Cerebellar cortex (tissue), 1 donor: ENCODE data around the gene RNF207.

ENCODE experiments used
- DNase-seq: peaks from one replicate; pipeline ENCODE4 v3.0.0-alpha.2; 2015; ENCODE audit warnings: low spot score

Gene RNF207

DNA sequence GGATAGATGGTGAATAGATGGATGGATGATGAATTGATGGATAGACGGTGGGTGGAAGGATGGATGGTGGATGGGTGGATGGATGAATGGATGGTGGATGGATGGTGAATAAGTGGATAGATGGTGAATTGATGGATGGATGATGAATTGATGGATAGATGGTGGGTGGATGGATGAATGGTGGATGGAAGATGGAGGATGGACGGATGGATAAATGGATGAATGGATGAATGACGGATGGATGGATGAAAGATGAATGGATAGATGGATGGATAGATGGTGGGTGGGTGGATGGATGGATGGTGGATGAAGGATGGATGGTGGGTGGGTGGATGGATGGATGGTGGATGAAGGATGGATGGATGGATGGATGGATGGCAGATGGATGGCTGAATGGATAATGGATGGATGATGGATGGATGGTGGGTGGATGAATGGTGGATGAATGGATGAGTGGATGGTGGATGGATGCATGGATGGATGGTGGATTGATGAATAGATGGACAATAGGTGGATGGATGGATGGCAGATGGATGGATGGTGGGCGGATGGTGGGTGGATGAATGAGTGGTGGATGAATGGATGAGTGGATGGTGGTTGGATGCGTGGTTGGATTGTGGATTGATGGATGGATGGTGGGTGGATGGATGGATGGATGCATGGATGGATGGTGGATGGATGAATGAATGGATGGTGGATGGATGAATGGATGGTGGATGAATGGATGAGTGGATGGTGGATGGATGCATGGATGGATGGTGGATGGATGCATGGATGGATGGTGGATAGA lies 31.1 kb upstream of the RNF207 start:
- DNase-seq = no peak

DNA sequence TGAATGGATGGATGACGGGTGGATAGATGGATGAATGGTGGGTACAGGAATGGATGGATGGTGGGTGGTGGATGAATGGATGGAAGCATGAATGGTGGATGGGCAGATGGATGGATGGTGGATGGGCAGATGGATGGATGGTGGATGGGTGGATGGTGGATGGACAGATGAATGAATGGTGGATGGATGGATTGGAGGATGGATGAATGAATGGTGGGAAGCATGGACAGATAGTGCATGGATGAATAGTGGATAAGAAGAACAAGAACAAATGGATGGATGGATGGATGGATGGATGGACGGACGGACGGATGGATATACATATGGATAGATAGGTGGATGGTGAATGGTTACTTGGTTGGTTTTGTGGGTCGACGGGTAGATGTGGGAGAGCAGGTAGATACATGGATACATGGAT lies 30.5 kb upstream of the RNF207 start:
- no peak for DNase-seq

DNA sequence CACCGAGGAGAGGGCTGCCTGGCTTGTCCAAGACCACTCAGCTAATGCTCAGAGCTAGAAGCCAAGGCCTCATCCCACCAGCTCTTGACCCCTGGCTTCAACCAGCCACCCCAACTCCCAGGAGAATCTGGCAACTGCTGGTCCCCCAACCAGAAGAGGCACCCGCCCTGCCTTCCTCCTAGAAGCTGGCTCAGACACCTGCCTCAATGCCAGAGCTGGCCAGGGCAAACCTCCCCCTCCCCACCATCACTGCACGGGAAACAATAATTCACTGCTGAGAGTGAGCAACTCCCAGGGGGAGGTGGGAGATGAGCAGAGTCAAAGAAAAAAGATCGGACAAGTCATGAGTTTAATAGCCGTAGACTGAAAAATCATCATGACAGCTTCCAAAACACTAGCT lies 29.1 kb upstream of the RNF207 start:
- no peak for DNase-seq

DNA sequence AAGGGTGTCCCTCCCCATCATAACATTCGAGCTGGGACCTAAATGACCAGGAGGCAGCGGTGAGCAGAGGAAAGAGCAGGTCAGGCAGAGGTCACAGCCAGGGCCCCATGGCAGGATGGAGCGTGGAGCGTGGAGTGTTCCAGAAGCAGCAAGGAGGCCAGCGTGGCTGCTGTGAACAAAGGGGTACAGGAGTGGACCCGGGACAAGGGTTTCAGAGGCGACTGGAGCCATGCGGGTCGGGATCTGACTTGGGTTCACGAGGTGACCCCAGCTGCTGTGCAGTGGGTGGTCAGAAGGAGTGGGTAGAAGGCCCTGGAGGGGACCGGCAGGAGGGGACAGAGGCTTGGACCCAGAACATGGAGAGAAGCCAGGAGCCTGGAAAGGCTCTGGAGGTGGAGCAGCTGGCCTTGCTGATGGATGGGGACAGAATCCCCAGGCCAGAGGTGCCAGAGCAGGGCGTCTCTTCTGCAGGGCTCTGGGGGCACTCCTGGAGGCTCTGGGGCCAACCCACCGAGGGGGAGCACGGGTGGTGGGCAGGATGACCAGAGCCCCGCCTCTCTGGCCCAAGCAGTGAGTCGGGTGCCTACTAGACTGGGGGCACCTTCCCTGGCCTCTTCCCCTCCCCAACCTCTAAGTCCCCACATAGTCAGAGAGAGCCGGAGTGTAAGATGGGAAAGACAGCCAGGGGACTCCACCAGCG lies 28.1 kb upstream of the RNF207 start:
- DNase-seq = no peak

DNA sequence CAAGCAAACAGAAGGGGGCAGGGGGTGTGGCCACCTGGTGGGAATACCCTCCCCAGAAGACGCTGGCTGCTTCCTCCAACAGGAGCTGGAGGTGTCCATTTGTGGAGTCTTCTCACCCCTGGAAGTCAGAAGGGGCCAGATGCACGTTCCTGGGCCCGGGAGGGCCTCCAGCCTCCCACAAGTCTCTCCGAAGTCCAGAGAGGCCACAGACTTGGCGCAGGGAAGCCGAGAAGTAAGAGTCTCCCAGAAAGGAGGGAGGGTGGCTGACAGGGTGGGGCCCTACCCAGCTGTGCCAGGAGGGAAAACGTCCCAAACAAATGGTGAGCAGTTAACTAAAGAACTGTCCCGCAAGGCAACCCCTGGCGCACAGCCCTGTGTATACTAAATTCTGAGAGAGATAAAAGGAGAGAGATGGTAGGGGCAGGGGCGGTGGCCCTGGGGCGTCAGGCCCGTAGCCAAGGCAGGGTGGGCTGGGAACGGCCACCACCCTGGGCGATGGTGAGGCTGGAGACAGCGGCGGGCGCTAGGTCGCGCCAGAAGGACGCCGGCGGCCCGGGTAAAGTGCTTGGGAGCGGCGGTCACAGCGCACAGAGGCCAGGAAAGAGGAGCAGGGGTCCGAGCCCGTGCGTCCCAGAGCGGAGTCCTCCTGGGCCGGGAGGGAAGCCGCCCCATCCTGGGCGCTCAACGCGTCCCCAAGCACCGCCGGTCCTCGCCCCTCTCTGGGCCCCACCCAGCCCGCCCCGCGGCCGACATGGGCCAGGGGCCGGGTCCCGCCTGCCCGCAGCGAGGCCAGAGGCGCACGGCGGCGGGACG lies 27.0 kb upstream of the RNF207 start:
- peak; percentile 20 for DNase-seq

DNA sequence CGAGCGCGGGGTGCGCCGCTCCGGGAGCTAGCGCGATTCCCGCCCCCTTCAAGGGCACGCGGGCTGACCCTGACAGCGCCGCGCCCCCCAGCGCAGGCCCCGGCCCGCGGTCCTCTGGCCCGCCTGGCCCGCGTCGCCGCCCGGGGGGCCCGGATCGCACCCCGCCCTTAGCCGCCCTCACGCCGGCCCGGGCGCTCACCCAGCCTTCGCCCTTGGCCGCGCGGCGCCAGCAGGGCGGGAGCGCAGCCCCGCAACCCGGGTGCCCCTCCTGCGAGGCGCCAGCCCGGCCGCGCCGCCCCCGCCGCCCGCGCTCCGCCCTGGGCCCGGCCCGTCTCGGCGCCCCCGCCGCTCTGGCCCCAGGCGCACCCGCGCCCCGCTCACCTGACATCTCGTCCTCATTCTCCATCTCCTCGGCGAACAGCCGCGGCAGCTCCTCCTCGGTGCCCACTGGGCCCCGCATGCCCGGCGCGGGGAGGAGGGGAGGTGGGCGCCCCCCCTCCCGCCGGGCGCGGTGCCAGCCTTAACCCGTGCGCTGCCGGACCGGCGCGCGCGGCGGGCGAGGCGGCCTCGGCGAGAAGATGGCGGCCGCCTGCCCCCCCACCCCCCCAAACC lies 26.2 kb upstream of the RNF207 start:
- DNase-seq = no peak

DNA sequence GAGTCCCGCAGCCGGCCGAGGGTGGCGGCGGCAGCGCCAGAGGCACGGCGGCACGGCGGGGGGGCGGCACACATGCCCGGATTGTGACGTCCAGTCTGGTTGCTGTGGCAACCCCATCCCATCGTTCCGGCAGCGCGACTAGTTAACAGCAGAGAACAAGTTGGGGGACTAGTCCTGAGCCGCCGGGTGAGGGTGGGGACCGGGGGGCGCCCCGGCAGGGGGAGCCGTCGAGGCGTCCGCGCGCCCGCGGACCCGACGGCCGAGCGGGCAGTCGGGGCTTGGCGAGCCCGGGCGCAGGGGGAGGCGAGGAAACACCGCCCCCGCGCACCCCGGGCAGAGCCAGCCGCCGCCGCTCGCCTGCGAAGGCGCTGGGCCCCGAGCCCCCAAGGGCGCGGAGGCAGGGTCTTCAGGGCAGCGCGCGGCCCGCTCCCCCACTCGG lies 25.6 kb upstream of the RNF207 start, which contains the start of gene CHD5:
CHD5 (minus strand) TSS at position 54 of the 439 bp plus-strand sequence. CDS start 298 bp downstream, outside the sequence.
- DNase-seq = peak; percentile 70

DNA sequence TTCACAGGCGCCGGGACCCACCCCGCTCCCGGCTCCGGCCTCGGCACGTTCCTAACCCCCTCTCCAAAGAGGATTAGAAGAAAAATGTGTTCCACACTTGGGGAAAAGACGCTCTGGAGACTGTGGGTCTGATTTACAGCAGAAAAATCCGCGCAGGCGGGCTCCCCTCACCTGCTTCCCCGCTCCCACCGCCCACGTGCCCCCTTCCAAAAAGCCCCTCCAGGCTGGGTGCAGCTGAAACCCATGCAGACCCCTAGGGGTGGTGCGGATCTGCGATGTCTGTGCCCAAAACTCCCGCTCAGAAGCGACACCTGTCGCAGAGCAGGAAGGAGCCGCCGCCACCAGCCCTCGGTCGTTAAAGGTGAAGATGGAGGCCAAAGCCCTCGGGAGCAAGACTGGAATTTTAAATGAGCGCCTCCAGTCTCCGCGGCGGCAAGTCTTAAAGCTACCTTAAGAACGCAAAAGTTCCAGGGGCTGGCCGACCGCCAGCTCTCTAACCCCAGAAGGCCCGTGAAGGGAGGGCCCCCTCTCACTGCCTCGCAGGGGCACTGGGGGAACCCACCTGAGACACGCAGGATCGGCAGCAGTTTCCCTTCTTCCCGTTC lies 25.1 kb upstream of the RNF207 start:
- peak; percentile 62 for DNase-seq

DNA sequence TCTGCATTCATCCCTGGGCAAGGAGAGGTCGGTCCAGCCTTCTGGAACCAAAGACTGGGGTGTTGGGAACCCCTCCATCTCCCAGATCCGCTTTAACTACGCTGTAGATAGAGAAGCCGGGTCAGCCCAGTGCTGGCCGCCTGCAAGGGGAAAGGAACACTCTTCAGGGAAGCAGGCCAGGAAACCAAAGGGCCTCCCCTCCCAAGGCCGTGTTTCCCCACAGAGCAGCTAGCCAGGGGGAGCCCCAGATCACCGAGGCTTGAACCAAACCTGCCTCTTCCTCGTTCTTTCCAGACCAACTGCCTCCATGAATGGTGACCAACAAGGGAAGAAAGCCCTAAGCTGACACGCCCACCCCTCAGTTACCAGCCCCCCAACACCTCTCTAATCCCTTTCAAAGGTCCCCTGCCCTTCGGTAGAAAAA lies 24.6 kb upstream of the RNF207 start:
- DNase-seq = peak; percentile 81

DNA sequence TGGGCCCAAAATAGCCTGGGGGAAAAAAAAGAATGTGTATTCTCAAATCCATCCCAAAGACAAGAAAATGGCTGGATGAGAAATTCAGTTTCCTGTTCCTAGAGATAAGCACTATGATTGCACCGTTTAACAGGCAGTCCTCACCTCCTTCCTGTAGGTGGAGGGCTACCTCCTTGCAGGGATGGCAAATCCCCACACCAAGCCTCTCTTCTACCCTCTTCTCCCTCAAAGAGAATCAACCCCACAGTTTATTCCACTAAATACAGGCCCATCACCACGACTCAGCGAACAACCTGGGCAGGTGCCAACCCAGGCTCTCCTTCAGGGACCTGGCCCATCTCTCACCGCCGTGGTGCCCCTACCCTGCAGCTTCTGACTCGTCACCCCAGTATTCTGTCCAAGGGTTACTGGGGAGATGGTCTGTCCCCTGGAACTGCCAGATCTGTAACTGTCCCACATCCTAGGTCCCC lies 22.4 kb upstream of the RNF207 start:
- DNase-seq = no peak

DNA sequence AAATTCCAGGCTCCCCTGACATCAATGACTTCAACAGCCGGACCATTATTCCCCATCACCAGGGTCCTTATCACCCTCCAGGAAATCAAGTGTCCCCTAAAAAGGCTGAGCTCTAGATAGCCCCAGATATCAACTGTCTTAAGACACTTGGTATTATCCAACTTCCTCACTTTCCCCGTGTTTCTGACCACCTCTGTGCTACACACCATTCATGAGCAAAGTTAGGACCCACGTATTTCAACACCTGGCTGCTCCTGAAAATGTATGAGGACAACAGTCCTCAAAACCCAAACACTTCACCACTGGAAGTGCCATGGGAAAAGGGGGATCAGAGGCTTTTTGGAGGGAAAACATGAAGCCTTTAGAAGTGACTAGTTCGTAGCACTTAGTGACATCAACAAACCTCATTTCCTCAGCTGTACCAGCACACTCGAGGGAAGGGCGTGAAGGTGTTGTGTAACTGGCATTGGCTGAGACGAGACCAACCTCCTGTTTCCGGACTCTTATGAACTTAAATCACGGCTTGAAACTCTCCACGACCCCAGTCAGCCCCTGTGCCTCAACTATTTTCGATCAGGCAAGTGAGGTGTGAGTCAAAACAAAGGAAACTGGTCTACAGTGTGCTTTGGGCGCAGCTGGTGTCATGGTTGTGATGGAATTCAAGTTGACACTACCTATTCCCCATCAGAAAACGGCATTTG lies 21.7 kb upstream of the RNF207 start:
- DNase-seq = no peak

DNA sequence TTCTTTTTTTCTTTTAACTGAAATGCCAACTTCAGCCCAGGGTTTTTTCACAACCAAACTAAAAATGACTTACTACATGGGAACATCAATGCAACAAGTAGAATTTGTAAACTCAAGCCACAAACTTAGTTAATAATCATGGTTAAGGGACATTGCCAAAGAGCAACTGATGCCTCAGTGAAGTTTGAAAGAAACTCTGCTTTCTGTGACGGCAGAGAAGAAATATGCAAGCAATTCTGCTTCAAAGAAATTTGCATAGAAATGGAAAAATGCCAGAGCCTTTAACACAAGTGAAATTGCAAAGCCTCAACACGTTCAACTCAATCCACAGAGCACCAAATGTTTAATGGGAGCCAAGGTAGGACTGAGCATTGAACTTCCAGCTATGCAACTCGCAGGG lies 20.8 kb upstream of the RNF207 start:
- DNase-seq = no peak

DNA sequence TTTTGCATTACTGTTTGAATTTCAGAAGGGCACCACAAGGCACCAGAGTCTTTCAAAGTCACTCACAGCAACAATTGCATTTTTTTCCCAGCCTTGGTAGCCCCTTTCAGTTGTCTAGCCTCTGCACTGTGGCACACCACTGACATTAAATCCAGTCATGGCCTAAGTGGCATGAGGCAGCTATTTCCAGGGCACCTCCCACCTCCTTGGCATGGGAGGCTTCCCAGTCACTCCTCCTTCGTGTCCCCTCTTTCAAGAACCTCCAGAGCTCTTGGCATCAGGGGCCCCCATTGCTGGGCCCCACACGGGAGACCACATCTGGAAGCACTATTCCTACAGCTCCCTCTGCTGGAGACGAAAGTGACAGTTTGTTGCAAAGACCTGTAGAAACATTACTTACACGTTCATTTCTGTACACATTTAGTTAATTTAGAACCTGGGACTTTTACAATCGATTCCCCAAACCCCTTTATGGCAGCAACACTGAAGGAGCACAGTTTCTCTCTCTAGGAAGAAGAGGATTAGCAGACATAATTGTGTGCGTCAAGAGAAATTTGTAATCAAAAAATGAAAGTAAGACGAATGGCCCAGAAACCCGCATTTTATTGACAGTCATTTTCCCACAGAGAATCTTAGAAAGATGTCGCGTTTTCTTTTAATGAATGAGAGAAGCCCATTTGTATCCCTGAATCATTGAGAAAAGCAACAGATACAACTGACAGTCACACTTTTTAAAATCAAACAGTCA lies 20.1 kb upstream of the RNF207 start:
- DNase-seq = no peak

DNA sequence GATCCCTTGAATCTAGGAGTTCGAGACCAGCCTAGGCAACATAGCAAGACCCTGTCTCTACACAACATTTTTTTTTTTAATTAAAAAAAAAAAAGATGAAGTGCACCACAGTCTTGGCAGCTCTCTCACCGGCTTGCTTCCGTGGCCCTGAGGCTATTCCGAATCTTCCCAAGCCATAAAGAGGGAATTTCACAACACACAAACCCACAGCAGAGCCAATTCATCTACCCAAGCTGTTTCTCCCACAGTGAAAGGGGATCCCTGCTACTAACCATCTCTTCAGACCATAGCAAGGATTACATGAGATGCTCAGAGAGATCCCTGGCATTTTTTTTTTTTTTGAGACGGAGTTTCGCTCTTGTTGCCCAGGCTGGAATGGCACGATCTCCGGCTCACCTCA lies 17.5 kb upstream of the RNF207 start:
- DNase-seq = no peak

DNA sequence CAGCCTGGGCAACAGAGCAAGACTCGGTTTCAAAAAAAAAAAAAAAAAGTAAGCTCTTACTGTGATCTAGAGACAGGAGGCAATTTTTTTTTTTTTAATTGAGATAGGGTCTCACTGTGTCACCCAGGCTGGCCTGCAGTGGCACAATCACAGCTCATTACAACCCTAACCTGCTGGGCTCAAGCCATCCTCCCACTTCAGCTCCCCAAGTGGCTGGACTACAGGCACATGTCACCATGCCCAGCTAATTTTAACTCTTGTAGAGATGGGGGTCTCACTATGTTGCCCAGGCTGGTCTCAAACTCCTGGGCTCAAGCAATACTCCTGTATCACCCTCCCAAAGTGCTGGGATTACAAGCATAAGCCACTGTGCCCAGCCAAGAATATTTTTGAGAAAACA lies 14.0 kb upstream of the RNF207 start:
- DNase-seq = no peak

DNA sequence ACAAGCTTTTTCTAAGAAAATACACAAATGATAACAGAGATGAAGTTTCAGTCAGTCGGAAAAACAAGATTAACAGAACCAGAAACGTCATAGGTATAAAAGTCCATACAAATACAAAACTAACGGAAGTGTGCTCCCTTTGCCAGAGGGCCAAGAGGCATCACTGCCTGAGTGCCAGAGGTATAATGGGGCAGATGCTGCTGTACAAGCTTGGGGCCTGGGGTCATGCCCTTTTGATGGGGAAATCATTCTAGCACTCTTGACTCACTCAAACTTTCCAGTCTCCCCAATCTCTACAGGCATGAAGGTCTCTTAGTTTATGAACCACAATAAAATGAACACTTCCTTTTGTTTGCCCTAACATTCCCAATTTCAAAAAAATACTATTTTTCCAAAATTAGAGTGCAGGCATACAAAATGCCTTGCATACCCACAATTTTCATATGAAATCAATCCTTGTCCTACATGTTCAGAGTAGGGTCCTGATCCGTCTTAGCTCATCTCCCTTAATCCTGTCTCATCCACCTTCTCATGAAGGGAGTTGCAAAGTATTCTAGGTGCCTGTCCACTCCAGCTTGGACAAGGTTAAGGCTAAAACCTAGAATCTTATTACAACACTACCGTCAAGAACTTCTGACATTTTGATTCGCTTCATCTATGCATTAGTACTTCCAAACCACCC lies 8.0 kb upstream of the RNF207 start:
- DNase-seq = no peak

DNA sequence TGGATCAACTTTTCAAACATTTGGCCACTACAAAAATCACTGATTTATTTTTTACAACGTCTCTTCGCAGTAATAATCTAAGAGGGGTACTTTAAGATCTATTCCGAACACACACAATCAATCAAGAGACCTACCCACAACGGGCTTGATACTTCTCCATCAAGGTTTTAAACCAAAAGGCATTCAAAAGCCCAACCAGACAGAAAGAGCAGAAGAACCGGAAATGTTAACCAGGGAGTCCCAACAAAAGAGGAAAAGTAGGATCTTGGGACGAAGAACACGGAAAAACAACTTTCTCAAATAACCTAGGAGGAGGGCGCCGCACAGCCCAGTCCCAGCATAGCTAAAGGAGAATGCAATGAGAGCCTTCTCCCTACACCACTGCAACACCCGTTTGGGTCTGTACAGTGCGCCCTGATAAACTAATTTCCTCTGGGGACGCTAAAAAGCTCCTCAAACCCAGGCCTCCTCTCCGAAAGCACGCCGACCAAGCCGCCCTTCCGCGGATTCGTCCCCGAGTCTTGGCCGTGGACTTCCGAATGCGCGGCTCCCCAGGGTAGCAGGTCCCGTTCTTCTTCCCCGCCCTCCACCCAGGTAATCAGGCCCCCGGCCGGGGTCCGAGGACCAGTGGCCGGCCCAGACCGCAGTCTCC lies 7.1 kb upstream of the RNF207 start:
- no peak for DNase-seq

DNA sequence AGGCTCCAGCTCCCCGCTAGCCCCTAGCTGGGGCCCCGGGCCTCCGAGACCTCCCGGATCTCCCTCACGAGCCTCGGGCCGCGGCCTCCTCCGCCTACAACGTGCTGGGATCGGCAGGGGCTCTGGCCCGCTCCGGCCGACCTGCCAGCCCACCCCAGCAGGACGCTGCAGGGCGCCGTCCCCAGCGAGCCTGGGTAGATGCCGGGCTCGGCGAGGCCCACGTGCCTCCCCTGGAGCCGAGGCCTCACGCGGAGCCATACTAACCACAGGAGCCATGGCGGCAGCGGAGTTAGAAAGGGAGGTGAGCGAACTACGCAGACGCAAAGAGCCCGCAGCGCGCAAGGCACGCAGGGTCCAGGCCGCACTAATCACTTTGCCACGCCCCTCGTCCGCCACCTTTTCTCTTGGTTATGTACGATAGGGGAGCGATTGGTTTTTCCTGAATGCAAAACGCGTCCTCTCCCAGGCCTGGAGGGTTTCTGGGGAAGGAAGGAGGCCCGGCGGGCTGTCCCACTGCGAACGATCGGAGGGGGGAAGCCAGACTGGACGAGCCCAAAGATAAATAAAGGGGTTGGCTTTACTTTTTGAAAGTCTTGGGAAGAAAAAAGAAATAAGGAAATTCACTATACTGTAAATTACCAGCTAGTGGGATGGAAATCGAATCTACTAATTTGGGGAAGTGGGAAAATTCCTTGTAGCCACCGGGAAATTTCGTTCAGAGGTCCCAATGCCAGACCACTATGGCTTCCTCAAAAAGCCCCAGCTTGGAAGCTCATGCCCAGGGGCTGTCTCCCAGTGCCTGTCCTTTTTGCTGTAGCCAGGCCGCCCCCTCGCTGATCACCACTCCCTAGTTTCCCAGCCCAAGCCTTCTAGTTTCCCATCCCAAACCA lies 6.4 kb upstream of the RNF207 start, which contains the start of gene RPL22:
RPL22 (minus strand) TSS at position 298 of the 890 bp plus-strand sequence; CDS start at position 276, 22 bp downstream.
- peak; percentile 99 for DNase-seq
